ENCODE data around the gene CENPVL3.

DNA sequence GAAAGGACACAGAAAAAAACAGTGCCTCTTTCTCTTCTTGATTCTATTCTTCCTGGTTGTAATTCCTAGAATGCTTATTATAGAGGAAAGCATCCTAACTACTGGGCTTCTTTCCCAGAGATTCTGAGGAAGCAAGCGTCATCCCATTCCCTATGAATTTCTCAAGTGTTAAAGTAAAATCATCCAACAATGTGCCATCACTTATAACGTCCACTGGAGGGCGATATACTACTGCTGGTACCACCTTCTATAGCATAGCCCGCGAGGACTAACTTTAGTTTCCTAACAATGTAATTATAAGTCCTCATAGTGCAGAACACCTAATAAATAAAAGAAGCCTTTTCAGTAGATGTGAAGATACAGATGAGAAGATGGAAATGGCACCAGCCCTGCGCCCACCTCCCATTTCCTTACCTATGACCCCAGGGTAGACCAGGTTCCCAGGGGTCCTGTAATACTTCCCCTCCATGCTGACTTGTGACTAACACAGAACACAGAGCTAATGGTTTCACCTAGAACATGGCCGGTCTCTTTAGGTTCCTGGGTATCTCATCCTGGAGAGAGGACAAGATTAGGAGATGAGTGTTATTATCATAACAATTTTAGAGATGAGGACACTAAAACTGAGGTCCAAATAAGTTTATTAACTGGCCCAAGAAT, 4.2 kb downstream of the CENPVL3 start:
- TF ChIP-seq, protein P1, sequence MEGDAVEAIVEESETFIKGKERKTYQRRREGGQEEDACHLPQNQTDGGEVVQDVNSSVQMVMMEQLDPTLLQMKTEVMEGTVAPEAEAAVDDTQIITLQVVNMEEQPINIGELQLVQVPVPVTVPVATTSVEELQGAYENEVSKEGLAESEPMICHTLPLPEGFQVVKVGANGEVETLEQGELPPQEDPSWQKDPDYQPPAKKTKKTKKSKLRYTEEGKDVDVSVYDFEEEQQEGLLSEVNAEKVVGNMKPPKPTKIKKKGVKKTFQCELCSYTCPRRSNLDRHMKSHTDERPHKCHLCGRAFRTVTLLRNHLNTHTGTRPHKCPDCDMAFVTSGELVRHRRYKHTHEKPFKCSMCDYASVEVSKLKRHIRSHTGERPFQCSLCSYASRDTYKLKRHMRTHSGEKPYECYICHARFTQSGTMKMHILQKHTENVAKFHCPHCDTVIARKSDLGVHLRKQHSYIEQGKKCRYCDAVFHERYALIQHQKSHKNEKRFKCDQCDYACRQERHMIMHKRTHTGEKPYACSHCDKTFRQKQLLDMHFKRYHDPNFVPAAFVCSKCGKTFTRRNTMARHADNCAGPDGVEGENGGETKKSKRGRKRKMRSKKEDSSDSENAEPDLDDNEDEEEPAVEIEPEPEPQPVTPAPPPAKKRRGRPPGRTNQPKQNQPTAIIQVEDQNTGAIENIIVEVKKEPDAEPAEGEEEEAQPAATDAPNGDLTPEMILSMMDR (IDR thresholded peaks at IDR 0.05; ENCODE audit: insufficient read depth, low read length, poor library complexity, severe bottlenecking) = peak; percentile 33
- no peak for TF ChIP-seq EZH2phosphoT487 (conservative IDR thresholded peaks at IDR 0.05; ENCODE audit: low read length)
